ENCODE data around the gene CMSS1. TPM values are rescaled to one million over a fixed set of nuclear protein-coding genes. Genes with fewer than 3 reads are reported as not detected.

Gene CMSS1
- total RNA-seq, 1 donor, result 8.6 TPM

DNA sequence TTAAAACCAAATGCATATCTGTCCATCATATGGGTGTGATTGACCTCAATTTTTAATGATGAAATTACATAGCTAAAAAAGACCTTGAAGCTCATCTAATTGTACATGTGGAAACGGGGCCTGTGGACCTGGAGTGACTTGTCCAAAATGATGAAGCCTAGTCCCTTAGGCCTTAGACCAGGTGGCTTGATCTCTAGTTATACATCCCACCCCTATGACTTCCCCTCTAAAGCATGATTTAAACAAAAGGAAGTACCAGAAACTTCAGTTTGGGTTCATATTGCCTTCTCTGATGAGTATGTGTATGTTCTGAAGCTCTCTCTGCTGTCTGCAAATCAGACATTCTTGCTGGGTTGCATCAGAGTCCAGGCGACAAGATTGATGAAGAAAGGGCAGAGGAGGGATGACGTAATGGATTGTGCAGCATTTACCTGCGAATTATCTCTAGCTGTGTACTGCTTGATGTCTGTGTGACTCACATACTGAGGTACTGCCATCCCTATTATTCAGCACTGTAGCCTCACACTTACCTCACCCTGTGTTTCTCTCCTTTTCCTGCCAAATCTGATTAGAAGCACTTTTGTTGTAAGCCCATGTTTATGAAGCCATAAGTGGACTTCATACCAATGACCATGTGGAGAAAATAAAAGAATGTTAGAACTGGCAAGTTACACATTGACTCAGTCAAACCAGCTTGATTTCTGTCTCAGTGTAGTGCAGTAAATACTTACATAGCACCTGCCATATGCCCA is 185.1 kb downstream of the CMSS1 start:
- peak; percentile 80 for DNase-seq (ENCODE audit: low read depth)
- H3K4me3 ChIP-seq (ENCODE audit: low read depth, low read length), result no peak overlapping the region
- TF ChIP-seq, protein P1, sequence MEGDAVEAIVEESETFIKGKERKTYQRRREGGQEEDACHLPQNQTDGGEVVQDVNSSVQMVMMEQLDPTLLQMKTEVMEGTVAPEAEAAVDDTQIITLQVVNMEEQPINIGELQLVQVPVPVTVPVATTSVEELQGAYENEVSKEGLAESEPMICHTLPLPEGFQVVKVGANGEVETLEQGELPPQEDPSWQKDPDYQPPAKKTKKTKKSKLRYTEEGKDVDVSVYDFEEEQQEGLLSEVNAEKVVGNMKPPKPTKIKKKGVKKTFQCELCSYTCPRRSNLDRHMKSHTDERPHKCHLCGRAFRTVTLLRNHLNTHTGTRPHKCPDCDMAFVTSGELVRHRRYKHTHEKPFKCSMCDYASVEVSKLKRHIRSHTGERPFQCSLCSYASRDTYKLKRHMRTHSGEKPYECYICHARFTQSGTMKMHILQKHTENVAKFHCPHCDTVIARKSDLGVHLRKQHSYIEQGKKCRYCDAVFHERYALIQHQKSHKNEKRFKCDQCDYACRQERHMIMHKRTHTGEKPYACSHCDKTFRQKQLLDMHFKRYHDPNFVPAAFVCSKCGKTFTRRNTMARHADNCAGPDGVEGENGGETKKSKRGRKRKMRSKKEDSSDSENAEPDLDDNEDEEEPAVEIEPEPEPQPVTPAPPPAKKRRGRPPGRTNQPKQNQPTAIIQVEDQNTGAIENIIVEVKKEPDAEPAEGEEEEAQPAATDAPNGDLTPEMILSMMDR (IDR thresholded peaks at IDR 0.05; ENCODE audit: insufficient read depth, low read depth, low read length), result no peak

DNA sequence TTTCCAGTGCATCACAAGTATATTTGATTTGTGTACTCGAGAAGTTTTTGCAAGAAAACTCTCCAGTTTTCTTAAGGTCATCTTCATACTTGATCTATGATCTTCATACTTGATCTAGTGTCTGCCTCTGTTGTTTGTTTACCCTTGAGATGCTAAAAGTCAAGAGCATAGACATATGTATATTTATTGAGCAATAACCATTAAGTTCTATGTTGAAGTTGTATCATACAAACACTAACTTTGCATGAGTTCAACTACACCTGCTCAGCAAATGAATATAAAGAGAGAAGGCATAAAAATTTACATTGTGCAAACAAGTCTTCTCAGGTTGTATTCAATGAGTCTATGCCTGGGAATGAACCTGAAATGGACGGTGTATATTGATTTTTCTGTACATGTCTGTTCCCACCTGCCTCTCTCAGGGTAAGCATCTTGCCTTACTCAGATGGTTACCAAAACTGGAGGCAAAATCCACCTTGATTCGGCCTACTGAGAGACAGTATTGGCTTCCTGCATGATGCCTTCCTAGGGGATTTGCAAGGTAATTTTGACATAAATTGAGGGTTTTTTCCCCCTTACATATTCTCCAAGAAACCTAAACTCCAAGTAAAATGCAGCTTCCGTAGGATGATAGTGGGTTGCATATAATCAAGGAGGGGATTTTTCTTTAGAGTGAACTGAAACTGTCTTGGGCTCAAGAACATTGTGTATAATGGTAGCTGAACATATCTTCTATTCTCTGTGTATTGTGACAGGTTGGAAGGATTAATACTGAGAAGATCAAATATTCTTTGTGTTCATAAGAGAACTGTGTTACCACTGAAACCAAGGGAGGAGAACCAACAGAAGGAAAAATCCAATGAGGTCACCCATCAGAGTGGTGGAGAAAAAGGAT is 186.2 kb downstream of the CMSS1 start:
- TF ChIP-seq, protein P1 (IDR thresholded peaks at IDR 0.05; ENCODE audit: insufficient read depth, low read depth, low read length), result no peak
- no peak for DNase-seq (ENCODE audit: low read depth)
- no peak overlapping the region for H3K4me3 ChIP-seq (ENCODE audit: low read depth, low read length)

DNA sequence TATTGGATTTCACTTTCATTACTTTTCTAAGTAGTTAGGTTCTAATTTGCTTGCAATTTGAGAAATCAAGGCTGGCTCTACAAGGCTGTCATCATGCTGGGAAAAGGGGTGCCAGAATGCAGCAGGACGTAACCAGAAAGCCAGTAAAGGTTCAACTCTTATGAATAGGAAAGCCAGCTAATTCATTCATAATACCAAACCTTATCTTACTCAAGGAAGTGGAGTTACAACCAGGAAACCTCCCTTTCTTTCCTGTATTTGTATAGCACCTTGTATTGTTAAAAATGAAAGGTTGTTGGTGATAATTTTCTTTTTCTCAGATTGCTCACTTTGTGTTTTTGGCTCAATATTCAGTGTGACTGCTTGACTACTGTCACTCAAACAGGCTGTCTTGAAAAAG is 187.3 kb downstream of the CMSS1 start:
- H3K4me3 ChIP-seq (ENCODE audit: low read depth, low read length), result no peak overlapping the region
- TF ChIP-seq, protein P1 (IDR thresholded peaks at IDR 0.05; ENCODE audit: insufficient read depth, low read depth, low read length), result no peak
- DNase-seq (ENCODE audit: low read depth), result no peak

DNA sequence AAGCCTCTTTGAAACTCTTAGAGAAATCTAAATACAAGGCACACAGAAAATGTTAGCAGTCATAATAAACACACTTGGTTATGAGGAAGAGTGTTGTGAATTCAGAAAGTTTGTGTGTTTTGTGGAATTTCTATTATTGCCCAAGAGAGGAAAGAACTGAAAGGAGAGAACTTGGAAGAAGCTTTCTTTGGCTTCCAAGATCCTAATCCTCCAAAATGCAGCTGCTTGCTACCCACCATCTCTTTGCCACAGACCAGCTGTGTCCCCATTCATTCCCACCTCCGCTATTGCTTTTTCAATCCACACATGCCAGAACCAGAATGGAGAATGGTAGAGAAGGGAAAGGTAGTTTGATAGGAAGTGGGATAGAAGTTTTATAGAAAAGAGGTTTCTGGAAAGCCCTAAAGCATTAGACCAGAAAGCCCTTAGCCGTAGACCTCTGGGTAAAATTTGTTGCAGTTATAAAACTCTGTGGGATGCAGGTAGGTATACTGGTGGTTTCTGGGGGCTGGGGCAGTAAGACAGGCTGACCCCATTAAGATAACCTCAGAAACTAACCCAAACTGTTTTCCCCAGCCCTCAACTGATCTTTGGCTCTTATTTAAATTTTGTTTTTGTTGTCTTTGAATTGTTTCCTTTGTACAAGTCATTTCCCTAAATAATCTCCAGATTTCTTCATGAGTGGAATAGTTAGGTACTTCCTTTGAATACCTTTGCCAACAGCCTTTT is 188.2 kb downstream of the CMSS1 start:
- H3K4me3 ChIP-seq (ENCODE audit: low read depth, low read length), result no peak overlapping the region
- no peak for DNase-seq (ENCODE audit: low read depth)
- TF ChIP-seq, protein P1 (IDR thresholded peaks at IDR 0.05; ENCODE audit: insufficient read depth, low read depth, low read length), result no peak

DNA sequence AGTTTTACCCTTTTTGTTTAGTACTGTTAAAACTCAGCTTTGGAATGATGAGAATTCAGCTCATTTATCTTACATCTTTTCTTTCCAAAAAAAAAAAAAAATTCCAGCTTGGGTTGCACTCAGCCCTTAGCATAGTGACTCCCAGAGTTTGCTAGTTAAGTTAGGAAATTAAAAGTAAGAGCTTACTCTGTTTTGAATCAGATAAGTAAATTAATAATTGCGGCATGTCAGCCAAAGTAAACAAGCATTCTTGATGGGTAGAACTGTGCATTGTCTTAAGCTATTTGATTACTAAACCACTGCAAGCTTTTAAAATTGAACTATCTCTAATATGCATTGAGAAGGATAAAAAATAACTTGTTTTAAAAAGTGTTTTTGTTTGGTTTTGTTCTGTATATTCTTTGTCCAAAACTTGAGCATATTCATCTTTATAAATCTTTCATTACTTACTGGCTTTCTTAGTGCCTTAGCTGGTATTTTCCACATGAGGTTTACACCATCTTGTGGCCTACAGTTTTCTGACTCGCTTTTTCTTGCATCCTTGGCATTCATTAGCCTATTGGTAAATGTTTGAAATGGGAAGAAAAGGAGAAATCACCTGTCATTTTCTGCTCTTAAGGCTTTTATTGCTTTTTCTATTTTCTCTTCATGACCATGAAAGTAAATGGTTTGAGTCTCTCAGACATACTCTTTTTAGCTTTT is 189.1 kb downstream of the CMSS1 start:
- TF ChIP-seq, protein P1 (IDR thresholded peaks at IDR 0.05; ENCODE audit: insufficient read depth, low read depth, low read length), result no peak
- no peak overlapping the region for H3K4me3 ChIP-seq (ENCODE audit: low read depth, low read length)

DNA sequence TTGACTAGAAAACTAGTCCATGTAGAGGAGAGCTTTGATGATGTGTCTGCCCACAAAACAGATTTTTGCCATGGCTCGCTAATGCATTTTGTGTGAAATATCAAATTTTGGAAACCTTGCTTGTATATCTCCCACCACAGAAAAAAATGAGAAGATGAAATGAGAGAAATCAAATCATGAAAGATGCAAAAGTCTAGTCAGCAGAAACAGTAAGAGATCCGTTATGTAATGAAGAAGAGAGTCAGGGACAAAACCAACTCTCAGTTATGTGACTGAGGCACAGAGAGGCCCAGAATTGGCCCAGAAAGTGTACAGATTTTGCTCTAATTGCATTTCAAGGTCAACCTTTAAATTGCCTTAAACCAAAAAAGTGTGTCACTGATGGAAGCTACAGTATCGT is 189.7 kb downstream of the CMSS1 start:
- TF ChIP-seq, protein P1 (IDR thresholded peaks at IDR 0.05; ENCODE audit: insufficient read depth, low read depth, low read length), result no peak
- DNase-seq (ENCODE audit: low read depth), result no peak
- H3K4me3 ChIP-seq (ENCODE audit: low read depth, low read length), result no peak overlapping the region

More for the DNA sequence above, 189.1 kb downstream of the CMSS1 start:
- DNase-seq (ENCODE audit: low read depth), result peak; percentile 54

All from fibroblast of villous mesenchyme (primary cell).